GM12878 (cell line): ENCODE data around the gene SLC5A6. TPM values are rescaled to one million over a fixed set of nuclear protein-coding genes. Genes with fewer than 3 reads are reported as not detected.

ENCODE experiments used
- ATAC-seq: fragments of 200-7000 bp; cut with Tn5 transposase; 3 replicates; pipeline ENCODE4 v1.9.1; 2020; ENCODE audit warnings: mild to moderate bottlenecking, moderate library complexity
- BruUV-seq: library from RNA; stranded (reverse); fragments of 400-500 nt; replicated peaks from 2 replicates; lab custom pipeline; 2021; lab: Mats Ljungman, UMichigan
- CTCF ChIA-PET: fragments of 300-600 bp; sonication (Branson Sonifier 250); formaldehyde crosslinking; extraction: SDS; loops from one replicate; lab custom pipeline; 2021; ENCODE audit warnings: inconsistent platforms; lab: Yijun Ruan, JAX
- POLR2A ChIA-PET: fragments of 350-600 bp; formaldehyde crosslinking; extraction: SDS; loops from one replicate; lab custom pipeline; 2021; ENCODE audit warnings: inconsistent platforms; lab: Charles Lee
- RAD21 ChIA-PET: fragments of 300-600 bp; sonication (Branson Sonifier 250); formaldehyde crosslinking; loops from one replicate; lab custom pipeline; 2023; ENCODE audit warnings: antibody characterized with exemption; ENCODE audit not compliant: unreplicated experiment; lab: Charles Lee
- SMC1A ChIA-PET: fragments of 300-600 bp; sonication (Branson Sonifier 250); formaldehyde crosslinking; loops from one replicate; lab custom pipeline; 2023; ENCODE audit not compliant: unreplicated experiment, uncharacterized antibody; lab: Charles Lee
- DNase-seq: peaks from one replicate; pipeline ENCODE4 v3.0.0-alpha.2; 2011; ENCODE audit warnings: low read depth, low spot score
- FAIRE-seq: peaks from 3 replicates; lab custom pipeline; 2011; peaks lifted over from hg19 to GRCh38; lab: Jason Lieb, UNC
- H2AFZ ChIP-seq: 2 replicates; pipeline ENCODE4 v1.6.0; 2011; ENCODE audit warnings: low read depth, low read length, control low read depth; ENCODE audit not compliant: control insufficient read depth
- H3K27ac ChIP-seq: 2 replicates; pipeline ENCODE4 v1.5.1; 2011; ENCODE audit warnings: control low read depth; ENCODE audit not compliant: control insufficient read depth, insufficient read depth
- H3K27me3 ChIP-seq, 2 experiments: replicated peaks in 1 of 2; 2 replicates each; pipeline versions ENCODE4 v1.6.0 to v1.6.1; 2011; ENCODE audit warnings: low read length in 1 of 2; ENCODE audit not compliant: control insufficient read depth in 2 of 2, insufficient read depth in 2 of 2
- H3K36me3 ChIP-seq, 2 experiments: 2 replicates each; pipeline ENCODE4 v1.5.1; 2011; ENCODE audit warnings: low read length in 1 of 2; ENCODE audit not compliant: control insufficient read depth in 2 of 2, insufficient read depth in 2 of 2
- H3K4me1 ChIP-seq: 2 replicates; pipeline ENCODE4 v1.6.1; 2011; ENCODE audit warnings: mild to moderate bottlenecking, low read length, moderate library complexity, mixed read lengths; ENCODE audit not compliant: control insufficient read depth, insufficient read depth
- H3K4me2 ChIP-seq: 2 replicates; pipeline ENCODE4 v1.6.0; 2011; ENCODE audit warnings: control low read depth; ENCODE audit not compliant: control insufficient read depth, insufficient read depth
- H3K4me3 ChIP-seq: fragments of 200-600 bp; sonication (generic); 2 replicates; pipeline ENCODE4 v1.5.1; 2016
- H3K79me2 ChIP-seq: 2 replicates; pipeline ENCODE4 v1.6.0; 2011; ENCODE audit warnings: low read length; ENCODE audit not compliant: control insufficient read depth, insufficient read depth
- H3K9ac ChIP-seq: 2 replicates; pipeline ENCODE4 v1.8.0; 2011; ENCODE audit warnings: low read length, control low read depth, mixed read lengths; ENCODE audit not compliant: control insufficient read depth, insufficient read depth
- H3K9me3 ChIP-seq: replicated peaks from 3 replicates; pipeline ENCODE4 v1.5.1; 2011; ENCODE audit warnings: mild to moderate bottlenecking, low read length; ENCODE audit not compliant: control insufficient read depth, insufficient read depth
- H4K20me1 ChIP-seq: 2 replicates; pipeline ENCODE4 v1.6.0; 2011; ENCODE audit not compliant: control insufficient read depth, insufficient read depth
- BHLHE40 ChIP-seq, 2 experiments: fragments of 450-650 bp in 1 of 2; IDR thresholded peaks; 2 replicates each; pipeline ENCODE4 v1.6.1; 2011 to 2017; ENCODE audit warnings: low read depth in 2 of 2, borderline replicate concordance in 1 of 2, improper control_type of control experiment in 1 of 2, low read length in 1 of 2, mild to moderate bottlenecking in 1 of 2
- CBX3 ChIP-seq: fragments of 200-600 bp; sonication (generic); IDR thresholded peaks from 2 replicates; pipeline ENCODE4 v1.6.1; 2016; ENCODE audit warnings: low read depth, borderline replicate concordance
- CBX5 ChIP-seq: sonication (generic); IDR thresholded peaks from 2 replicates; pipeline ENCODE4 v1.6.1; 2016; ENCODE audit warnings: low read depth, moderate library complexity, mild to moderate bottlenecking, inconsistent platforms
- CHD4 ChIP-seq: fragments of 200-600 bp; sonication (generic); IDR thresholded peaks from 2 replicates; pipeline ENCODE4 v1.6.1; 2016; ENCODE audit warnings: mild to moderate bottlenecking
- E2F4 ChIP-seq: IDR thresholded peaks from 2 replicates; pipeline ENCODE4 v1.6.1; 2012; ENCODE audit warnings: low read depth, low read length, improper control_type of control experiment
- GABPA ChIP-seq: IDR thresholded peaks from 2 replicates; pipeline ENCODE4 v1.6.1; 2014; ENCODE audit warnings: antibody characterized with exemption, low read depth, mild to moderate bottlenecking, inconsistent platforms
- IRF5 ChIP-seq: fragments of 450-650 bp; IDR thresholded peaks from 2 replicates; pipeline ENCODE4 v1.6.1; 2017; ENCODE audit warnings: borderline replicate concordance
- PBX3 ChIP-seq: IDR thresholded peaks from 2 replicates; pipeline ENCODE4 v1.6.1; 2011; ENCODE audit warnings: mild to moderate bottlenecking, low read depth, low read length, moderate library complexity; ENCODE audit not compliant: insufficient replicate concordance
- PKNOX1 ChIP-seq: fragments of 450-650 bp; IDR thresholded peaks from 2 replicates; pipeline ENCODE4 v1.6.1; 2016; ENCODE audit warnings: mild to moderate bottlenecking
- RELA ChIP-seq: fragments of 450-650 bp; IDR thresholded peaks from 2 replicates; pipeline ENCODE4 v1.8.0; 2014; ENCODE audit warnings: borderline replicate concordance; ENCODE audit not compliant: partially characterized antibody
- SIX5 ChIP-seq: IDR thresholded peaks from 2 replicates; pipeline ENCODE4 v1.6.1; 2011; ENCODE audit warnings: mild to moderate bottlenecking, low read depth, low read length, moderate library complexity; ENCODE audit not compliant: severe bottlenecking
- SKIL ChIP-seq: fragments of 450-650 bp; IDR thresholded peaks from 2 replicates; pipeline ENCODE4 v1.6.1; 2017; ENCODE audit warnings: mild to moderate bottlenecking, low read depth, inconsistent platforms; ENCODE audit not compliant: poor library complexity, severe bottlenecking
- SMC3 ChIP-seq: IDR thresholded peaks from 2 replicates; pipeline ENCODE4 v1.6.1; 2011; ENCODE audit warnings: low read length, improper control_type of control experiment, borderline replicate concordance
- WRNIP1 ChIP-seq: IDR thresholded peaks from 2 replicates; pipeline ENCODE4 v1.6.1; 2011; ENCODE audit warnings: low read depth, low read length, improper control_type of control experiment, borderline replicate concordance
- YY1 ChIP-seq: IDR thresholded peaks from 2 replicates; pipeline ENCODE4 v1.6.1; 2011; ENCODE audit warnings: low read depth, mild to moderate bottlenecking, low read length
- WGBS: methylation state at CpG from one replicate; pipeline ENCODE4 v1.1.6; 2016; ENCODE audit warnings: low lambda C conversion rate; ENCODE audit not compliant: insufficient replicate concordance, insufficient coverage; ENCODE audit errors: missing lambda C conversion rate; 5-methylcytosine and 5-hydroxymethylcytosine counted together
- in situ Hi-C: fragments of 300-500 bp; cut with MboI; formaldehyde crosslinking; loops from 9 replicates; pipeline ENCODE4 v1.14.3; 2018; ENCODE audit warnings: mixed read lengths
- intact Hi-C: fragments of 100-400 bp; cut with micrococcal nuclease; formaldehyde crosslinking; loops from one replicate; pipeline ENCODE4 v1.14.2; 2022; ENCODE audit not compliant: unreplicated experiment
- polyA plus RNA-seq, 11 experiments: library from polyadenylated mRNA; depleted of rRNA in 4 of 11; unstranded in 6 of 11; stranded (reverse) in 5 of 11; fragments of >200 nt; fragmentation: Nextera tagmentation in 4 of 11; fragmentation: Illumina TruSeq in 1 of 11; extraction: Ambion mirVana in 4 of 11; extraction: Trizol in 1 of 11; gene quantifications; 1 replicate in 1 of 11; 2 replicates in 10 of 11; pipeline versions ENCODE4 v1.2.1 to v1.2.3, GENCODE V29; 2011 to 2016; ENCODE audit warnings: inconsistent platforms in 2 of 11, missing spikeins in 2 of 11, low read depth in 1 of 11
- total RNA-seq, 4 experiments: library from RNA; depleted of rRNA in 3 of 4; stranded (reverse); fragments of >200 nt in 3 of 4; fragmentation: Illumina TruSeq in 1 of 4; extraction: Trizol in 1 of 4; gene quantifications; 2 replicates each; pipeline versions ENCODE4 v1.2.1 to v1.2.3, GENCODE V29; 2013 to 2021

SLC5A6 gene
- total and polyA plus RNA-seq, 10 of the 15 experiments (the other 5 are each of a cell fraction or from before 2014, with no cell fraction given) = 13.1 to 101 (median 55.3) TPM

GRCh38 chr2:27191070-27191829 is 20.8 kb downstream of the SLC5A6 start:
- ChIA-PET RAD21 (interaction anchor here (0.6 to 2.4 kb wide), 17 partner anchors 11 to 345 kb away, joined by 3 to 13 read pairs (median 6); partner anchors contain the start of genes ABHD1, KHK and PREB), SMC1A (interaction anchor here (0.7 to 2.2 kb wide), 14 partner anchors 11 to 345 kb away, joined by 3 to 19 read pairs (median 6); partner anchors contain the start of gene ABHD1), POLR2A (interaction anchor here (1.0 to 1.3 kb wide), 2 partner anchors 27 to 32 kb away, joined by 3 read pairs; no protein-coding TSS in a partner anchor), CTCF (interaction anchor here (0.6 to 3.0 kb wide), 29 partner anchors 9 to 799 kb away, joined by 3 to 26 read pairs (median 5); partner anchors contain the start of genes ABHD1, KHK, PREB and TMEM214)
- Histone ChIP-seq H3K4me2 (no peak overlapping the region), H3K9ac (no peak overlapping the region), H3K27ac (no peak overlapping the region), H3K79me2 (no peaks in the 10 kb centered on the region), H3K4me3 (no peak overlapping the region), H3K9me3 (no peaks in the 10 kb centered on the region), H3K36me3 (no peaks in the 10 kb centered on the region), H4K20me1 (no peaks in the 10 kb centered on the region), H3K27me3 (no peaks in the 10 kb centered on the region), H2AFZ (no peak overlapping the region), H3K4me1 (no peaks in the 10 kb centered on the region)
- intact Hi-C loops = loop anchor here (1.0 to 5.0 kb wide), 2 partner anchors 93 to 229 kb away; no protein-coding TSS in a partner anchor
- in situ Hi-C loops = no loop called here
- ATAC-seq = peak; percentile 97
- WGBS = 21% methylated on average over 8 of the region's 8 CpGs
- no peak for DNase-seq
- BruUV-seq = no TSS peak
- peak; percentile 91 for FAIRE-seq
- TF ChIP-seq PBX3 = no peak
- TF ChIP-seq CHD4 = no peak
- TF ChIP-seq YY1 = peak; percentile 71; the same call in 1 of the 2 replicates
- no peak for TF ChIP-seq WRNIP1
- no peak for TF ChIP-seq SKIL
- TF ChIP-seq PKNOX1 = peak; percentile 47; the same call in 1 of the 2 replicates
- TF ChIP-seq E2F4 = no peak
- TF ChIP-seq BHLHE40 (IDR thresholded peaks at IDR 0.05; ENCODE audit: borderline replicate concordance in 1 of 2, low read depth in 2 of 2, low read length in 1 of 2) = no peak
- TF ChIP-seq SMC3 = peak; percentile 91
- no peak for TF ChIP-seq GABPA
- TF ChIP-seq RELA = no peak
- no peak for TF ChIP-seq IRF5
- TF ChIP-seq SIX5 = peak; percentile 16
- no peak for TF ChIP-seq CBX5
- no peak for TF ChIP-seq CBX3
